Fibroblast of pulmonary artery (primary cell): Measurements from ENCODE around the gene GSE1.
A peak's percentile ranks its signal among the peaks of the same experiment; 100 is the strongest.

Source experiments
- DNase-seq: peaks from one replicate; pipeline ENCODE4 v3.0.0-alpha.2; 2010; ENCODE audit warnings: low read depth
- H3K4me3 ChIP-seq: replicated peaks from 2 replicates; pipeline ENCODE4 v1.5.1; 2011; ENCODE audit warnings: low read depth, mild to moderate bottlenecking, control low read depth, low read length, moderate library complexity
- CTCF ChIP-seq: IDR thresholded peaks from 2 replicates; pipeline ENCODE4 v1.5.1; 2011; ENCODE audit warnings: mild to moderate bottlenecking, control low read depth, low read length, inconsistent platforms; ENCODE audit errors: missing control alignments

The GSE1 gene

DNA sequence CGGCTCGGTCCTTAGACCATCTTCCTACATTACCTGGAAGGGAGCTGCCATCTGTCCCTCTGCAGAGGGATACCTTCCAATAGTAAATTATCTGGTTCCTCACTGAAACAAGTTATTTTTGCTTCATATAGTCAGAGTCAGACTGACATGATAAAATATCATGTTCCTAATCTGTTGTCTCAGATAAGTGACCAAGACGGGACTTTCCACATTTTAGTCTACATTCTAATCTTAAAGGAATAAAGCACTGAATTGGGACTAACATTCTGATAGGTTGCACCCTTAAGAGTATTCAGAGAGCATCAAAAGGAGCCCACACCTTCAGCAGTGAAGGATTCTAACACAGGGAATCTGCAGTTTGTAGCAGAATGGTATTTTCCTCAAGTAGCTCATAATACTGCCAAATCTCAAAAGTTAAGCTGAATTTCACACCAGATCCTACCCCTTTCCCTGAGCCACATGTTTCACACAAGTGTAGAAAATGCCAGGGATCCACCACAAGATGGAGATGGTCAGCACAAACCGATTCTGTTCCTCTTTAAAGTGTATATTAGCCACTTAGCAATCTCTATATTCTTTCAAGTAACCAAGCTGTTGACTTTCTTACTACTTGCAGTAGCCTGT, 62.2 kb downstream of the GSE1 start:
- TF ChIP-seq CTCF: peak; percentile 66
- H3K4me3 ChIP-seq: no peak overlapping the region
- peak; percentile 60 for DNase-seq

DNA sequence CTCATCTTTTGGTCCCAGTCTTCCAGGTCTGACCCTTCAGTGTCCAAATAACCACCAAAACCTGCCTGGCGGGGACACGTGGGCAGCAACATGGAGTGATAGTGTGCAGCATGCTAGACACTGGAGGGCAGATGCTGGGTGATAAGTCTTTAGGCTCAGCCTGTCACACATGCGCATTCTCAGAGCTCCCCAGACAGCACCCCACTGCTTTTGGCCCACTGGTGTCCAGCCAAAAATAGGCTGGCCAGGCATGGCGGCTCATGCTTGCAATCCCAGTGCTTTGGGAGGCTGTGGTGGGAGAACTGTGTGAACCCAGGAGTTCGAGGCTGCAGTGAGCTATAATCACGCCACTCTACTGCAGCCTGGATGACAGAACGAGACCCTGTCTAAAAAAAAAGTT, 63.3 kb downstream of the GSE1 start:
- no peak overlapping the region for H3K4me3 ChIP-seq
- no peak for DNase-seq
- no peak for TF ChIP-seq CTCF

DNA sequence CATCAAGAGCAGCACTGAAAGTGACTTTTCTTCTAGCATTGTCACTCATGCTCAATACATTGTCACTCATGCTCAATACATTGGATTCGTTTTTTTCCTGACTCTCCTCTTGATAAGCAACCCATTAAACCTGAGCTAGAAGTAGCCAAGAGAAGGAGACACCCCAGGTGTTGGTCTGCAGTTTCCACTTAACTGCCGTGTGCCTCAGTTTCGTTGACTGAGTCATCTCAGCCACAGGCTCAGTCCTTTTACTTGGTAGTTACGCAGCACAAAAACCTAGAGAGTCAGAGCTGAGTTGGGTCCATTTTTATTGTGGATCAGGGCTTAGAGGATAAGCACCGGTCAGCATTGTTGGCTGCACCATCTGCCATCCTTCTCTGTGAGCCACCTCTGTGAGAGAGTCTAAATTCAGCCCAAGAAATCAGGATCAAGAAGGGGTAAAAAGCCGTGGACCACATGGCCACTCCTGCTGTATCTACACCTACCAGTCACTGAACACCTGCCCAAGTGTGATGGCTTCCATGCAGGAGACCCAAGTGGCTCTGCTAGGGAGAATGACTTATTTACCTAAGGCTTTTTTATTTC, 64.4 kb downstream of the GSE1 start:
- H3K4me3 ChIP-seq: no peak overlapping the region
- TF ChIP-seq CTCF: no peak
- no peak for DNase-seq

DNA sequence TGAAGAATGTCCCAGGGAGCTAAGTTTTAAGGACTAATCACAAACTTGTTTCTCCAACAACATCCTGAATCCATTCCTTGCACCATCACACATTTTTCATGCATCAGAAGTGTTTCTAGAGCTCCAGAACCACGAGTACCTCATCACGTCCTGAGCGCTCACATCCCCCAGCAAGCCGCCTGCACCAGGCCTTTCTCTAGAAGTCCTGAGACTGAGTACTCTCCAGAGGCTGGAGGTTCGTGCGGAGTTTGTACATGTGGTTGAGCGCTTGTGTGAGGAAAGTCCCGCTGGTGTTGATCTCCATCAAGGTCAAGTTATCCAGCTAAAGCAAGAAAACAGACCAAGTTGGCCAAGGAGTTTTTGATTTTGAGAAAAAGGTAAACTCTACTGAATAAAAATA, 64.9 kb downstream of the GSE1 start:
- no peak for DNase-seq

DNA sequence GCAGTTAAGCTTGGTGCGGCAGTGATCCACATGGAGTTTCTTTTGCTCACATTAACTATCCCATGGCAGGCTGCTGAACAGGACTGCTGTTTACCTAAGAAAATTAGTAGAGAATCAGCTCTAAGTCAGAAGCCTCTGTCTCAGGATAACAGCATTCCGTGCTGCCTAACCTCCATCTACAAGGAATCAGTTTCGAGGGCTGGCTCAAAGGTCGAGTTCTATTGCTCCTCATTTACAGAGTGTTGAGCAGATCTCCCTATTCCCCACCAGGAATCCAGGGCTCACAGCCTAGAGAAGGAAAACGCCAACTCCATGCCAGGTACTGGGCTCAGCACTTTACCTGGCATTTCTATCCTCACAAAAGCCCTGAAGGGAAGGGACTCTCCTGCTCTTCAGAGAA, 65.7 kb downstream of the GSE1 start:
- DNase-seq: no peak
- H3K4me3 ChIP-seq: no peak overlapping the region
- TF ChIP-seq CTCF: no peak

More for the DNA sequence above, 64.9 kb downstream of the GSE1 start:
- TF ChIP-seq CTCF: no peak
- no peak overlapping the region for H3K4me3 ChIP-seq

DNA sequence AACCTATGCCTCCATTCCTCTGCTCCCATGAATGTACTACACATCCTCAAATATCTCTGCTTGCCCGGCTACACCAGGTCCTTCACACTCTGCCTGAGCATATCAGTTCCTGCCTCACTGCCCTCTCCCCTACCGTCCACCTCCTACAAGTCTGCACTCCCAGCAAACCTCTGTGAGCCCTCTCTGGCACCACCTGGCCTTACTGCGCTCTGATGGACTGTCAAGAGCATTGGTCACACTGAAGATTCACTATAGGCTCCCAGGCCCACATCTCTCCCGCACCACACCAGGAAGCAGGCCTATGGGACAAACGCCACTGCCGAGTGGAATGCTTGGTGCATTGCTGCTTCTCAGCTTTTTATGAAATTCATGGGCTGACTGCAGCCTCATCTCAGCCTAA, 66.7 kb downstream of the GSE1 start:
- no peak overlapping the region for H3K4me3 ChIP-seq
- TF ChIP-seq CTCF: no peak
- no peak for DNase-seq
